CD4-positive, alpha-beta T cell (primary cell): ENCODE measurements around the gene TP53I11. TPM values are rescaled to one million over a fixed set of nuclear protein-coding genes. Genes with fewer than 3 reads are reported as not detected.

Experiments used
- ATAC-seq: fragments of 200-7000 bp; cut with Tn5 transposase; one replicate; pipeline ENCODE4 v1.10.0; 2022; ENCODE audit warnings: mild to moderate bottlenecking; ENCODE audit not compliant: poor library complexity
- CTCF ChIA-PET: fragments of 350-600 bp; sonication (Branson Sonifier 250); formaldehyde crosslinking; loops from one replicate; lab custom pipeline; 2021; ENCODE audit warnings: antibody characterized with exemption, inconsistent platforms; lab: Charles Lee
- POLR2A ChIA-PET: fragments of 350-600 bp; sonication (Branson Sonifier 250); formaldehyde crosslinking; loops from one replicate; lab custom pipeline; 2021; ENCODE audit warnings: antibody characterized with exemption, inconsistent platforms; lab: Charles Lee
- DNase-seq, 14 experiments: peaks; one replicate each; pipeline ENCODE4 v3.0.0-alpha.2; 2013 to 2020; ENCODE audit warnings: mixed read lengths in 2 of 14
- H3K27ac ChIP-seq, 2 donors: one replicate each; pipeline versions ENCODE4 v1.5.1 to v1.7.0; 2013; ENCODE audit warnings: low read length in 2 of 2, low read depth in 1 of 2, mild to moderate bottlenecking in 1 of 2
- H3K27me3 ChIP-seq, 2 experiments: 1 replicate in 1 of 2; 2 replicates in 1 of 2; pipeline versions ENCODE4 v1.6.1 to v1.7.0; 2013; ENCODE audit warnings: low read length in 2 of 2, control low read depth in 1 of 2, mild to moderate bottlenecking in 1 of 2, moderate library complexity in 1 of 2; ENCODE audit not compliant: insufficient read depth in 2 of 2, control insufficient read depth in 1 of 2
- H3K36me3 ChIP-seq: one replicate; pipeline ENCODE4 v1.6.1; 2013; ENCODE audit warnings: low read length, control low read depth; ENCODE audit not compliant: insufficient read depth
- H3K4me1 ChIP-seq: one replicate; pipeline ENCODE4 v1.6.1; 2013; ENCODE audit warnings: low read length, control low read depth; ENCODE audit not compliant: insufficient read depth
- H3K4me3 ChIP-seq: one replicate; pipeline ENCODE4 v1.5.1; 2013; ENCODE audit warnings: mild to moderate bottlenecking, low read length, moderate library complexity
- H3K9me3 ChIP-seq, 2 experiments: 1 replicate in 1 of 2; 2 replicates in 1 of 2; pipeline versions ENCODE4 v1.6.1 to v1.7.0; 2013; ENCODE audit warnings: low read length in 2 of 2, mild to moderate bottlenecking in 2 of 2, control low read depth in 1 of 2, moderate library complexity in 1 of 2; ENCODE audit not compliant: control insufficient read depth in 1 of 2, insufficient read depth in 1 of 2
- H3K27ac Mint-ChIP-seq: one replicate; pipeline ENCODE4 v1.8.0; 2020; ENCODE audit warnings: mixed read lengths
- H3K27me3 Mint-ChIP-seq: one replicate; pipeline ENCODE4 v1.8.0; 2021; ENCODE audit warnings: mixed read lengths
- H3K36me3 Mint-ChIP-seq: one replicate; pipeline ENCODE4 v1.8.0; 2021; ENCODE audit warnings: low read depth, mixed read lengths
- H3K4me1 Mint-ChIP-seq: one replicate; pipeline ENCODE4 v1.8.0; 2021; ENCODE audit warnings: low read depth, mixed read lengths
- H3K4me3 Mint-ChIP-seq: one replicate; pipeline ENCODE4 v1.8.0; 2020; ENCODE audit warnings: mild to moderate bottlenecking, mixed read lengths
- H3K9me3 Mint-ChIP-seq: one replicate; pipeline ENCODE4 v1.8.0; 2020; ENCODE audit warnings: mixed read lengths
- intact Hi-C, 2 experiments: fragments of 100-400 bp; cut with DNase I in 1 of 2; cut with micrococcal nuclease in 1 of 2; formaldehyde crosslinking; loops; one replicate each; pipeline versions ENCODE4 v1.15.1 to v1.9.0; 2023 to 2025; cut with DNase I, micrococcal nuclease
- total RNA-seq, 174 experiments: library from RNA in 2 of 174; stranded (reverse) in 2 of 174; gene quantifications; one replicate each; pipeline ENCODE4 v1.2.3 and lab custom pipeline; 2021 to 2026
- TF ChIP-seq, protein P1 (sequence below): fragments of 200-600 bp; IDR thresholded peaks from one replicate; pipeline ENCODE4 v1.8.0; 2022; ENCODE audit warnings: antibody characterized with exemption, mild to moderate bottlenecking

The TP53I11 gene
- total RNA-seq, 2 experiments from 2014 or later: 3.5 to 4.6 TPM

GRCh38 chr11:44901120-44901633, 49.5 kb downstream of the TP53I11 start:
- Histone ChIP-seq H3K27ac (no peak overlapping the region), H3K4me1 (no peaks in the 10 kb centered on the region), H3K36me3 (peaks cover 19% of the 10 kb centered on the region), H3K27me3 (no peaks in the 10 kb centered on the region), H3K9me3 (peaks cover 0 to 9% of the 10 kb centered on the region in 2 experiments), H3K4me3 (no peak overlapping the region)
- Mint-ChIP-seq H3K36me3 (peaks cover 6% of the 10 kb centered on the region), H3K4me3 (no peak overlapping the region), H3K9me3 (no peaks in the 10 kb centered on the region), H3K27ac (no peak overlapping the region), H3K4me1 (no peaks in the 10 kb centered on the region), H3K27me3 (no peaks in the 10 kb centered on the region)
- CTCF ChIA-PET: interaction anchor here (1.5 kb wide), 1 partner anchor 10 kb away, joined by 6 read pairs; no protein-coding TSS in a partner anchor
- no peak for DNase-seq
- TF ChIP-seq, protein P1, sequence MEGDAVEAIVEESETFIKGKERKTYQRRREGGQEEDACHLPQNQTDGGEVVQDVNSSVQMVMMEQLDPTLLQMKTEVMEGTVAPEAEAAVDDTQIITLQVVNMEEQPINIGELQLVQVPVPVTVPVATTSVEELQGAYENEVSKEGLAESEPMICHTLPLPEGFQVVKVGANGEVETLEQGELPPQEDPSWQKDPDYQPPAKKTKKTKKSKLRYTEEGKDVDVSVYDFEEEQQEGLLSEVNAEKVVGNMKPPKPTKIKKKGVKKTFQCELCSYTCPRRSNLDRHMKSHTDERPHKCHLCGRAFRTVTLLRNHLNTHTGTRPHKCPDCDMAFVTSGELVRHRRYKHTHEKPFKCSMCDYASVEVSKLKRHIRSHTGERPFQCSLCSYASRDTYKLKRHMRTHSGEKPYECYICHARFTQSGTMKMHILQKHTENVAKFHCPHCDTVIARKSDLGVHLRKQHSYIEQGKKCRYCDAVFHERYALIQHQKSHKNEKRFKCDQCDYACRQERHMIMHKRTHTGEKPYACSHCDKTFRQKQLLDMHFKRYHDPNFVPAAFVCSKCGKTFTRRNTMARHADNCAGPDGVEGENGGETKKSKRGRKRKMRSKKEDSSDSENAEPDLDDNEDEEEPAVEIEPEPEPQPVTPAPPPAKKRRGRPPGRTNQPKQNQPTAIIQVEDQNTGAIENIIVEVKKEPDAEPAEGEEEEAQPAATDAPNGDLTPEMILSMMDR: no peak
- ATAC-seq: no peak
- POLR2A ChIA-PET: no interaction called here
- intact Hi-C loops: no loop called here

GRCh38 chr11:44899959-44900358, 50.7 kb downstream of the TP53I11 start:
- CTCF ChIA-PET: interaction anchor here (1.5 kb wide), 1 partner anchor 11 kb away, joined by 6 read pairs; no protein-coding TSS in a partner anchor
- H3K4me1 ChIP-seq: no peaks in the 10 kb centered on the region
- intact Hi-C loops: no loop called here
- Mint-ChIP-seq H3K4me3 (no peak overlapping the region), H3K36me3 (peaks cover 6% of the 10 kb centered on the region), H3K27me3 (no peaks in the 10 kb centered on the region), H3K4me1 (no peaks in the 10 kb centered on the region), H3K9me3 (no peaks in the 10 kb centered on the region), H3K27ac (no peak overlapping the region)
- POLR2A ChIA-PET: no interaction called here
- TF ChIP-seq, protein P1: no peak
- no peak overlapping the region for H3K27ac ChIP-seq
- no peak overlapping the region for H3K4me3 ChIP-seq
- H3K36me3 ChIP-seq: peaks cover 19% of the 10 kb centered on the region
- no peaks in the 10 kb centered on the region for H3K27me3 ChIP-seq
- peak in 6 of 14 experiments; percentile 9 to 57 (median 32) for DNase-seq
- peaks cover 0 to 9% of the 10 kb centered on the region in 2 experiments for H3K9me3 ChIP-seq
- peak; percentile 59 for ATAC-seq

DNA sequence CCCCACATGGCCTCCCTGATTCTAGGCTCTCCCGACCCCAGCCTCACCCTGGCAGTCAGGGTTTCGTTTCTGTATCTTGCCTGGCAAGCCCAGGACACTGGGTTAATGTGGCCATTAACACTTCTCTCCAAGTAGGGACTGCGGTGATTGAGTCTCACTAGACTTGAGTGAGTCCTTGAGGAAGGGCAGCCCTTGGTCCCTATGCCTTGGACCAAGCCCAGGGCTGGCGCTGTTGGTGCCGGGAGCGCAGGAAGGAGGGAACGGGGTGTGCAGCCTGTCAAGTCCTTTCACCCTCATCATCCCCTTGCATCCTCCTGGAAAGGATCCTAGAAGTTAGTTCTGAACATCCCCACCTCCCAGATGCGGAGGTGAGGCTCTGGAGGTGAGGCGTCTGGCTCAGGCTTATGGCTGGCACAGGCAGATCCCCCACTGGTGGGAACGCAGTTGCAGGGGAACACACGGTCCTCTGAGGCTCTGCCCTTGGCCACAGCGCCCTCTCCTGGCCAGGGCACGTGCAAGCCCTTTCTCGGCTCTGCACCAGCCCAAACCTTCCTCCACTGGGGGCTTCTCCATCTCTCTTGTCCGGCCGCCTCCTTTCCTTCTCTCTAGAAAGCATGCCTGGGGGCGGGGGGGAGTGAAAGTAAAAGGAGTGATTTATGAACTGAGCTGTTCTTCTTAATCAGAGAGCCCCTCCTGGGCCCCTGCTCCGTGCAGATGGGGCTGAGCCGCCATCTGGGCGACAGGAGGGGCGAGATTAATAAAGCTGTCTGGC, 56.7 kb downstream of the TP53I11 start:
- Mint-ChIP-seq H3K36me3 (peaks cover 6% of the 10 kb centered on the region), H3K9me3 (no peaks in the 10 kb centered on the region), H3K4me3 (no peak overlapping the region), H3K27ac (no peak overlapping the region), H3K4me1 (no peaks in the 10 kb centered on the region), H3K27me3 (no peaks in the 10 kb centered on the region)
- no peak overlapping the region for H3K4me3 ChIP-seq
- TF ChIP-seq, protein P1: peak; percentile 44
- intact Hi-C loops: loop anchor here (1.0 to 5.0 kb wide), 6 partner anchors 37 to 338 kb away; partner anchors contain the start of gene TSPAN18 (in 2 of the 2)
- ChIA-PET POLR2A (no interaction called here), CTCF (interaction anchor here (0.9 to 1.6 kb wide), 2 partner anchors 32 to 33 kb away, joined by 3 to 5 read pairs; no protein-coding TSS in a partner anchor)
- peaks cover 0 to 9% of the 10 kb centered on the region in 2 experiments for H3K9me3 ChIP-seq
- no peak overlapping the region for H3K27ac ChIP-seq
- peaks cover 13% of the 10 kb centered on the region for H3K36me3 ChIP-seq
- peaks cover 5% of the 10 kb centered on the region for H3K4me1 ChIP-seq
- DNase-seq: peak; percentile 13 to 77 (median 50)
- H3K27me3 ChIP-seq: no peaks in the 10 kb centered on the region
- peak; percentile 67 for ATAC-seq
